GM19452 (cell line): ENCODE measurements around the gene MCM9.

Source experiments
- ATAC-seq: cut with Tn5 transposase; IDR thresholded peaks from one replicate; pipeline ENCODE4 v1.9.1; 2021; ENCODE audit not compliant: unreplicated experiment

The MCM9 gene

GRCh38 chr6:118934461-118935330, at the start of gene MCM9:
Gene MCM9 (minus strand): TSS chr6:118935159. CDS start chr6:118931723, 3,436 bp downstream.
- ATAC-seq, result peak; percentile 94

DNA sequence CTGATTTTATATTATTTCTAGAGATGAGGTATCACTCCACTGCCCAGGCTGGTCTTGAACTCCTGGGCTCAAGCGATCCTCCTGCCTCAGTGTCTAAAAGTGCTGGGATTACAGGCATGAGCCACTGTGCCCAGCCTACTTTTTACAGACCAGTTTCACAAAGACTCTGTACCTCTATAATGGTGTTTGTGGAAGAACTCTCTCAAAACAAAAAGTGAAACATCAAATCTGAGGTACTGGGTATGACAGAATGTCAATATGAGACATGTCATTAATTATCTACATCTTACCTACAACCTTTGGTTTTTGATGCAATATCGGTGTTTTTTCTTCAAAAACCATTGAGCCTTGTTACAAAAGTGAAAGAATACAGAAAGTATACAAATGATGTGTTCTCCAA, 49.4 kb upstream of the MCM9 start:
- ATAC-seq, result no peak

- ATAC-seq, result no peak
Measured at GRCh38 chr6:118982575-118982911, 47.6 kb upstream of the MCM9 start.

DNA sequence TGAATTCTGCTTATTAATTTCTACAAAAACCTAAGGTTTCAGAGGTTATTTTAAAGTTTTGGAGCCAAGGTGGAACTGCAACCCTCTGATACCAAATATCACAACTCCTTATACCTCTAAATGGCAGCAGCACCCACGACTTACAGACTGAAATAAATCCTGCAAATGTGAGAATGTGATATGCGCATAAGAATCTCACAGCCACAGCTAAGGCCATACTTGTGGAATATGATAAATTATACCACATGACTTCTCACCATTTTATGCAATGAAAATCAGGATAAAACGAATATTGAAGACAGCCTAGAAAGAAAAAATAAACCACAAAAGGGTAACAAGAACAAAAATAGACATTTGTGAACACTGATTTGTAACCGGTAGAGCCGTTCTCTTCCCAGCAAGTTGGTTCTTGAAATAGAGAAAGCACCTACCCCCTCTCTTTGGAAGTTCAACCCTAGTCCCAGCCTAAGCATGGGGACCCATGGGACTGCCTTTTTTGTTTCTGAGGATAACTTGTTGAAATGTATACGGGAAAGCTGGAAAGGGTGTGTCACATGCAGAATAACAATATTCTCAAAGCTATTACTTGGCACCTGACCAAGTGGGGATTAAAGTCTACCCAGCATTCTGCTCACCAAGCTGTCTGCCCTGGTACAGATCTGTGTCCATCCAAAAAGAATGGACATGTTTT, 47.1 kb upstream of the MCM9 start:
- no peak for ATAC-seq

DNA sequence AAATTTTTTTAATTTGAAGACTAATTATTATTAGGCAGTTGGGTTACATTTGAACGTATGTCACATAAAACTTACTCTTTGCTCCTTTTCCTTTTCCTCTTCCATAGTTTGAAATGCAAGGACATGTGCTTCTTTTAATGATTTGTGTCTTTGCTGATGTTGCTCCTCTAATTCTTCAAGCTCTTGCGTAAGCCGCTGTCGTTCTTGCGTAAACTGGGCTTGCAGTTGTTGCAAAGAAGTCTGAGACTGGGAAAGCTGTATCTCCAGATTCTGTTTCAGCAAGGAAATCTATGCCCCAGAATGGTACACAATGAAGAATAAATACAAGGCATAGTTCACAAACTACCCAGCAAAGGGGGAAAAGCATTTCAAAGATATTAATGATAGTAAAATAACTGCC, 45.1 kb upstream of the MCM9 start:
- ATAC-seq, result no peak

DNA sequence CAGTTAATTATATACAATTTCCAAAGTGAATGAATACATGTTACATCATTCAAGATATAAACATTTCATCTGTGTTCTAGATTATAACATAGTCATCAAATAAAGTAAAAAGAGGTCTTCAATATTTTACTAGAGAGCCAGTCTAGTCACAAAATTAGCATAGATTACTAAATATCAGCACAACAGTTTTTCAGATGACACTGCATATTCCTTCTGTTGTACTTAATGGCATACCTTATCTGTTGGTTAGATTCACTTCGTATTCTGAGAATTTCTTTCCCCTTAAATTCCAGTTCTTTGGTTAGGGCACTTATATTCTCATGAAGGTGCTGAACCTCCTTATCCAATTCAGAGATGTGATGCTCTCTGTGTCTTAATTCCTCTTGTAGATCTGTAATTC, 39.8 kb upstream of the MCM9 start:
- no peak for ATAC-seq

DNA sequence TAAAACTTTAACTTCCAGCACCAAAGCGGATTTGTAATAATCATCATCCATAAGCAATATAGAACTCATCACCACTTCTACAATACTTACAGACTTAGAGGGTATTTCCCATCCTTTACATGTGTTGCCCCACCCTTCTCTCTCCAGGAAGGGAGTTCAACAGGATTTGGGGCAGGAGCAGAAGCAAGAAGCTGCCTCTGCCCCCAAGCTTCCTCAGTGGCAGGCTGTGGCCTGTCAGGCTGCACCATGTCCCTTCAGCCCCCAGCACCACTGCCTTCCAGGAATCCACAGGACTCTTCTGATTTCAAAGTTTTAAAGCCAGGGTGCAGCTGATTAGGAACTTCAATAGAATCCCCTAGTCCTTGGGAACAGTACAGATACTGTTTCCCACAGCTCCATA, 36.7 kb upstream of the MCM9 start:
- no peak for ATAC-seq

DNA sequence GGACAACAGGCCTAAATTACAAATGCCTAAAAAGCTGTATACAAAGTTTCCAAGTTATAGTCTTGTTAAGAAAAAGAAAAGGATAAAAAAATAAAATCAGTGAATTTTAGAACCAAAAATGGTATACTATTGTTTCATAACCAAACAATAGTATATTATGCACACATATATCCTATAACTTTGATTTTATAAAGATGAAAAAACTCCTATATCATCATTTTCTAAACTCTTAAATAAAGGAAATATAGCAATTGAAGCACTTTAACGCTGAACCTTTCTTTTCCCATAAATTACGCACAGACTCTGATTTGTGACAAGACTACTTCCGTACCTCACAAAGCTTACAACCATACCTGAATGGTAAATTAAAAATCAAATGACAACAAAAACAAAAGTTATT, 35.9 kb upstream of the MCM9 start:
- ATAC-seq, result no peak

GRCh38 chr6:118968416-118968815, 33.5 kb upstream of the MCM9 start:
- no peak for ATAC-seq

GRCh38 chr6:118967239-118967638, 32.3 kb upstream of the MCM9 start:
- ATAC-seq, result no peak

DNA sequence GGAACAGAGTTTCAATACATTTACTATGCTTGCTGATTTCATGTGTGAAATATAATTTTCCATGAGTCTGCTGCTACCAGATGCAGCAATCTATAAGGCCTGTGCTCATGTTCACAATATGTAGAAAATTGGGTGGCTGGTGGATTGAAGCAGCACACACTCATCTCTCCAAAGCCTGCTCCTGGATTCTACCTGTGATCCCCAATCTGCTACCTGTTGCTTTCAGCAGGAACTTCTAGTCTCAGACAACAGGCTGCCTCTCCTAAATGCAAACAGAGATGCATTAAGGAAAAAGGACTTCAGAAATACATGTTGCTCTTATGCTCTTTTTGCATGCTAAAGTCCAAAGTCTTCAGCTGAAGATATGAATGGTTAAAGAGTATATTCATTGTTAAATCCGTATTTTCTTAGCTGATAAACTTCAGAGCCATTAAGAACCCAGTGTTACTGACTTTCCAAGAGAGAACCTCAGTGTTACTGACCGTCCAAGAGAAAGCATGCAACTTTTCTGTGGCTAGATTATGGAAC, 30.9 kb upstream of the MCM9 start:
- ATAC-seq, result no peak

DNA sequence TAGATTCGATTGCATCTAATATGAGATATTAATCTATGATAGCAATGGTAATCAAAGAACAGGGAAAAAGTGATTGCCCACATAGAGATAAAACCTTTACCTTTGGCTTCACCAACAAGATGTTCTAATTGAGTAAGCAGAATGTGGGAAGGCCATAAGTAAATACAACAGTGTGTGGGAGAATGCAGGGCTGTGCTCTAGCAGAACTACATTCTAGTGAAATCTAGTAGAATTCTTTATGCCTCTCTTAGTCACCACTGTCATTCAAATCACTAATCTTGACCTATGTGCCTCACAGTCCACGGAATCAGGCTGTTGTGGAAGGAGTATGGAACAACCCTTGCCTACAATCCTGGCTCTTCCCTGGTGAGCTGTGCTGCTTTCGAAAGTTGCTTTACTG, 30.4 kb upstream of the MCM9 start:
- ATAC-seq, result no peak

GRCh38 chr6:118963003-118963402, 28.0 kb upstream of the MCM9 start:
- ATAC-seq, result no peak

DNA sequence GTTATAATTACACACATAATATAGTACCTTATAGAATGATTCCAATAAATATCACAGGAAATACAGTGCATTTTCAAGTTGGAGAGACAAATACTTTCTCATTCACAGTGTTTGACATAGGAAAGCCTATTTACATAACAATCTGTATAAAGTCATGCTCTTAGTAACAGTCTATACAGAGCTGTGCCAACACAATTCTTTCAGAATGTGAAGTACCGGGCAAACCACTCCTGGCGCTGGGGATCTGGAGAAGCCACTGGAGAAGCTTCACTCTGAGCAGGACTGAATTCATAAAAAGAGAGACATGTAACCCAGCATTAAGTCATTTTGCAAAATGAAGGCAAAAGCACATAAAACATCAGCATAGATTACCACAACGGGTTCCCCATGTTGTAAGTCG, 24.9 kb upstream of the MCM9 start:
- ATAC-seq, result no peak

GRCh38 chr6:118953391-118953790, 18.4 kb upstream of the MCM9 start:
- ATAC-seq, result no peak

DNA sequence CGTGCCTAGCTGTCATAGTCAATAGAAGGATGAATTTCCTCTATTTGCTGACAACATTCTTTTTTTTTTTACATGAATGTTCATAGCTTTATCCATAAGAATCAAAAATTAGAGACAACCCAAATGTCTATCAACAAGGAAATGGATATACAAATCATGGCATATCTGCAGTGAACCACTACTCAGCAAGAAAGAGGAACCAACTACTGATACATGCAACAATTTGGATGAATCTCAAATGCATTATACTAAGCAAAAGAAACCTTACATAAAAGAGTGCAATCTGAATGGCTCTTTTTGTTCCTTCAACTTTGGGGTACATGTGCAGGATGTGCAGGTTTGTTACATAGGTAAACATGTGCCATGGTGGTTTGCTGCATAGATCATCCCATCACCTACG, 17.7 kb upstream of the MCM9 start:
- ATAC-seq, result no peak

- ATAC-seq, result no peak
Measured at GRCh38 chr6:118945217-118945616, 10.3 kb upstream of the MCM9 start.

- no peak for ATAC-seq
Measured at GRCh38 chr6:118940770-118941169, 5.8 kb upstream of the MCM9 start.

- no peak for ATAC-seq
Measured at GRCh38 chr6:118939683-118940082, 4.7 kb upstream of the MCM9 start.

- no peak for ATAC-seq
Measured at GRCh38 chr6:118935978-118936703, 1.2 kb upstream of the MCM9 start.

GRCh38 chr6:118935331-118935668, 341 bp upstream of the MCM9 start:
- ATAC-seq, result peak; percentile 11
